HG03097 (cell line): Measurements from ENCODE around the gene HPS5.
"Not testable (repeated sequence)": the region's sequence is repeated elsewhere in the genome, so short reads cannot be mapped to it uniquely, and the experiment has no call there.

ENCODE experiments used
- ATAC-seq: cut with Tn5 transposase; IDR thresholded peaks from one replicate; pipeline ENCODE4 v1.9.1; 2021; ENCODE audit not compliant: unreplicated experiment, low FRiP score

Gene HPS5, protein sequence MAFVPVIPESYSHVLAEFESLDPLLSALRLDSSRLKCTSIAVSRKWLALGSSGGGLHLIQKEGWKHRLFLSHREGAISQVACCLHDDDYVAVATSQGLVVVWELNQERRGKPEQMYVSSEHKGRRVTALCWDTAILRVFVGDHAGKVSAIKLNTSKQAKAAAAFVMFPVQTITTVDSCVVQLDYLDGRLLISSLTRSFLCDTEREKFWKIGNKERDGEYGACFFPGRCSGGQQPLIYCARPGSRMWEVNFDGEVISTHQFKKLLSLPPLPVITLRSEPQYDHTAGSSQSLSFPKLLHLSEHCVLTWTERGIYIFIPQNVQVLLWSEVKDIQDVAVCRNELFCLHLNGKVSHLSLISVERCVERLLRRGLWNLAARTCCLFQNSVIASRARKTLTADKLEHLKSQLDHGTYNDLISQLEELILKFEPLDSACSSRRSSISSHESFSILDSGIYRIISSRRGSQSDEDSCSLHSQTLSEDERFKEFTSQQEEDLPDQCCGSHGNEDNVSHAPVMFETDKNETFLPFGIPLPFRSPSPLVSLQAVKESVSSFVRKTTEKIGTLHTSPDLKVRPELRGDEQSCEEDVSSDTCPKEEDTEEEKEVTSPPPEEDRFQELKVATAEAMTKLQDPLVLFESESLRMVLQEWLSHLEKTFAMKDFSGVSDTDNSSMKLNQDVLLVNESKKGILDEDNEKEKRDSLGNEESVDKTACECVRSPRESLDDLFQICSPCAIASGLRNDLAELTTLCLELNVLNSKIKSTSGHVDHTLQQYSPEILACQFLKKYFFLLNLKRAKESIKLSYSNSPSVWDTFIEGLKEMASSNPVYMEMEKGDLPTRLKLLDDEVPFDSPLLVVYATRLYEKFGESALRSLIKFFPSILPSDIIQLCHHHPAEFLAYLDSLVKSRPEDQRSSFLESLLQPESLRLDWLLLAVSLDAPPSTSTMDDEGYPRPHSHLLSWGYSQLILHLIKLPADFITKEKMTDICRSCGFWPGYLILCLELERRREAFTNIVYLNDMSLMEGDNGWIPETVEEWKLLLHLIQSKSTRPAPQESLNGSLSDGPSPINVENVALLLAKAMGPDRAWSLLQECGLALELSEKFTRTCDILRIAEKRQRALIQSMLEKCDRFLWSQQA

DNA sequence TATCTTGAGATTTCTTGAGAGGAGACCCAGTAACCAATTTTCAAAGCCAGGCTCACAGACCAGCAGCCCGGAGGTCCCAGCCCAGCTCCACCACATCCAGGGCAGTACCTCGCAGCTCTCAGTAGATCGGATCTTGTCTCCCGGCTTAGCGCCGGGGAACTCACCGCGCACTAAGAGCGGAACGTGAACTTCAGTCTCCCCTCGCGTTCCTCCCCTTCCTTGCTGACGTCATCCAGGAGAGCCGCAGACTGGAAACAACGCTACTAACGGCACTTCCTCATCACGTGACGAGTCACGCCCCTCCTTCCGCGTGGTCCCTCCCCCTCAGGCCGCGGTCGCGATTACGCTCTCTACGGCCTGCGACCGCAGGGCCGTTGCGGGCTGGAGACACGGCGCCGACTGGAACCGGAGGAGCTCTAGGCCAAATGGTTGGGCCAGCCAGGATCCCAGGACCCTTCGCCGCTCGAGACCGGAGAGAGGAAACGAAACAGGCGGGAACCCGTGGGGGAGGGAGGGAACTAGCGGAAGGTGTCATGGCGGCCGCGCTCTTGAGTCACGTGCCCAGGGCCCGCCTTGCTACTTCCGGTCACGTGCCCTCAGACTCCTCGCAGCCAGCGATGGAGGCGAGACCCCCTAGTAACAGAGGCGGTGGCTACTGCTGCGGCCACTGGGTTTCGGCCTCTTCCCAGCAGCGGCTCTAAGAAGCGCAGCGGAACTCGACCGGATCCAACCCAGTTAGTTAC, at the start of gene HPS5, which contains the start of gene GTF2H1:
Gene HPS5 (minus strand): TSS at position 172 of the 743 bp plus-strand sequence. CDS start 4,282 bp downstream, outside the sequence.
Gene GTF2H1 (plus strand): TSS at position 599 of the 743 bp plus-strand sequence. CDS start 10,508 bp downstream, outside the sequence.
- peak; percentile 86 for ATAC-seq

DNA sequence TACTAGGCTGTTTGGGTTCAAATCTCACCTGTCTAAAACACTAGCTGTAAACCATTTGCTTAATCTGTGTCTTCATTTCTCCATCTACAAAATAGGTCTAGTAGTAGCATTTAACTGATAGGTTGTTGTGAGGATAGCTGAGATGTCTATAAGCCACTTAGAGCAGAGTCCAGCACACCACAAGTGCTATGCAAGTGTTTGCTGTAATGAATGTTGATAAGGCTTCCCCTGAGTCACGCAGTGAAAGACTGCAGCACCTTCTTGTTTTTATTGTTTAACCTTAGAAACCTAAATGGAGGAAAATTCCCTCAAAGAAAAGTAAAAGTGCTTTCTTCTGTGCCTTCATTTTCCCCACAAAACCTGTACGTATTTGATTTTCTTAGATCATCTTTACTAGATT, 49.3 kb upstream of the HPS5 start:
- no peak for ATAC-seq

DNA sequence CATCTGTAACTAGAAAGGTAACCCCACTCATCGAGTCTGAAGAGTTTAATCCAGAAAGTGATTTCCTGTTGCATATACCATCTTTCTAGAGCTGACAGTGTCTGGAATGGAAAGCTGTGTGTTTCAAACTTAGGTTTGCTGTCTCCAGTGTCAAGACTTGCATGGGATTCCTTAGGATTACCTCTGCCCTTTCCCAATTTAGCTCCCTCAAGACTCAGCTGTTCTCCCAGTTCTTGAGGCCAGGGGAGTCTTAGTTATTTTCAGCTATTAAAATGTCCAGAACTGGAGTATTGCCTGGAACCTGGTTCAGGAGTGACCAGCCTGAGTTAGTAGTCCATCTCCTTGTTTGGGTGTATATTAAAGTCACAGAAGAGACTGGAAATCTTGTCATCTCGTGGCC, 47.5 kb upstream of the HPS5 start:
- no peak for ATAC-seq

- no peak for ATAC-seq
Observed at GRCh38 chr11:18368221-18368620, 46.3 kb upstream of the HPS5 start.

- no peak for ATAC-seq
Observed at GRCh38 chr11:18367431-18367830, 45.5 kb upstream of the HPS5 start.

DNA sequence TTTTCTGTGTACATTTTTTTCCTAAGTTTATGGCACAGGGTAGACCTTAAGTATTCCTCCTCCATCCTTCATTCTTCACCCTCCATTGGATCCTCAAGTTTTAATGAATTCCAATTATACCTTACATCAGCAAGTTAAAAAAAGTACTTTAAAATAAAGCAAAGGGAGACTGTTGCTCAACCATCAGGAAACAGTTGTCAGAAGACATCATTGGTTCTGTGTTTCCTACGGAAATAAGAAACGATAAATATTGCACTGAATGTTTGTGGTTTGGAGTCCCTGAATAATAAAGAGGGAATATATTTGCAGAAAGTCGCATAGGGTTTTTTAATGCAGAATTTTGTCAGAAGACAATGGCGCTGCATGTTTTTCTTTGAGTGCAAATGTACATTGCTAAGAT, 44.3 kb upstream of the HPS5 start:
- ATAC-seq: no peak

DNA sequence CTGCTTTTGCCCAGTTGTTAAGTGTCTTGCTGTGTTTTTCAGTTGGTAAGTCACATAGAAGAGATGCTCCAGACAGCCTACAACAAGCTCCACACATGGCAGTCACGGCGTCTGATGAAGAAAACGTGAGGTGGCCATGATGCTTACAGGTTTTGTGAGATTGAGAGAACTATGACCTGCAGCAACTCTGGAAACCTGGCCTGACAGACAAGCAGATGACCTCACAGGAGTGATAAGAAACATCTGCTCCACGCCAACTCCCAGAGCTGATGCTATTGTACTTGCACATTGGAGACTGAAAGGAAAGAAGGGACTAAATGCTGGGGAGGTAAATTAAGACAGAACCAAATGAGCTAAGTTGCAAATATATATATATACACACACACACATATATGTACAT, 43.8 kb upstream of the HPS5 start:
- ATAC-seq: no peak

GRCh38 chr11:18364495-18365073, 42.6 kb upstream of the HPS5 start:
- ATAC-seq: no peak

DNA sequence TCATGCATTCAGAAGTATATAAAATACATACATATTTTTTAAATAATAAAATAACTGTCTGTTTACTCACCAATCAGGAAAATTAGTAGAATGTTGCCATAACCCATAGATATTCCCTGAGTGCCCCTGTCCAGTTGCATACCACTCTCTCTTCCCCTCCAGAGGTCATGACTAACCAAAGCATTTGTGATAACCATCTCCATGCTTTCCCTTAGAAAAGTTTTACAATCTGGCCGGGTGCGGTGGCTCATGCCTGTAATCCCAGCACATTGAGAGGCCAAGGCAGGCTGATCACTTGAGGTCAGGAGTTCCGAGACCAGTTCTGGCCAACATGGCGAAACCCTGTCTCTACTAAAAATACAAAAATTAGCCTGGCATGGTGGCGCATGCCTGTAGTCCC, 39.2 kb upstream of the HPS5 start:
- no peak for ATAC-seq

DNA sequence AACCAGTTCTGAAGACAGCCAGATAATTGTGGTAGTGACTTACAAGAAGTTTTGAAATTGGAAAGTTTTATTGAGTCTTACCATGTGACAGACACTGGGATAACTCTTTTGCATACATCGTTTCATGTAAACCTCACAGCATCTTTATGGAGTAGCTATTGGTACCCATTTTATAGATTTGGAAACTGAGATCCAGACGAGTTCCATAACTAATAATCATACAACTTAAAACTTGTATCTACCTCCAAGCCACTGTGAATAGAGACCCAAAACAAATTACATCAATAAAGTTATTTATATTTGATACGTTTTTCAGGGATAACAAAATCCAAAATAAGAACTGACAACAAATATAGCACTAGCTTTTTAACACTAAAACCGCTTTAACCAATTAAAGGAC, 36.7 kb upstream of the HPS5 start:
- ATAC-seq: no peak

GRCh38 chr11:18352581-18352980, 30.6 kb upstream of the HPS5 start:
- ATAC-seq: no peak

GRCh38 chr11:18347471-18348125, 25.7 kb upstream of the HPS5 start:
- no peak for ATAC-seq

GRCh38 chr11:18332891-18333290, 11.0 kb upstream of the HPS5 start:
- no peak for ATAC-seq

DNA sequence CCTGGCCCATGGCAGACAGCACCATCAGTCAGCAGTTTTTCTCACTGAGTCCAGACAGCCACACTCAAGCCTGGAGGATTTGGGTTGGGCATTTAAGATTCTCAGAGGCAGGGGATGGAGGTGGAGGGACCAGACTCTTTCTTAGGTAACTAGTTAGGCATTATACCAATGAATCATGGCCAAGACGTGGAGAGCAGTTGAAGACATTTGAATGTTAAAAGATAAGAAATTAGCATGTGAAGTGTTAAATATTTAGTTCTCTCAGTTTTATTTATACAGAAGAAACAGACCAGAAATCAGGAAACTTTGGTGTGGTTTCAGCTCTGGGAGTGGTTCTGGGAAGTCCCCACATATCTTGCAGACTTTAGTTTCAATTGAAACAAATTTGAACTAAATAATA, 10.4 kb upstream of the HPS5 start:
- no peak for ATAC-seq

GRCh38 chr11:18330921-18331320, 9.0 kb upstream of the HPS5 start:
- ATAC-seq: no peak

GRCh38 chr11:18329196-18329870, 7.4 kb upstream of the HPS5 start:
- ATAC-seq: peak; percentile 56

- ATAC-seq: no peak
Observed at GRCh38 chr11:18324381-18324780, 2.4 kb upstream of the HPS5 start.

DNA sequence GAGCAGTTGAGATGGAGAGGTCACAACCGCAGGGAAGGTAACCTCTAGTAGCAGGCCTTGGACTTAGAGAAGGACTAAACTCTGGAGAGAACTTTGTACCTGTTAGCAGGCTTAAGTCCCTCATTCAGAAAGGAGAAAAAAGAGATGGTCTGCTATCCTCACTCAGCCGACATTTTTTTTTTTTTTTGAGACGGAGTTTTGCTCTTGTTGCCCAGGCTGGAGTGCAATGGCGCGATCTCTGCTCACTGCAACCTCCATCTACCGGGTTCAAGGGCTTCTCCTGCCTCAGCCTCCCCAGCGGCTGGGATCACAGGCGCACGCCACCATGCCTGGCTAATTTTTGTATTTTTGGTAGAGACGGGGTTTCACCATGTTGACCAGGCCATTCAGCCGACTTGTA, 1.9 kb upstream of the HPS5 start:
- ATAC-seq: not testable (repeated sequence)
